Measurements from ENCODE around the gene CD70.
"Not testable (repeated sequence)": the region's sequence is repeated elsewhere in the genome, so short reads cannot be mapped to it uniquely, and the experiment has no call there.

CD70 gene, protein sequence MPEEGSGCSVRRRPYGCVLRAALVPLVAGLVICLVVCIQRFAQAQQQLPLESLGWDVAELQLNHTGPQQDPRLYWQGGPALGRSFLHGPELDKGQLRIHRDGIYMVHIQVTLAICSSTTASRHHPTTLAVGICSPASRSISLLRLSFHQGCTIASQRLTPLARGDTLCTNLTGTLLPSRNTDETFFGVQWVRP

GRCh38 chr19:6590827-6591319 lies at the start of gene CD70:
Gene CD70, minus strand, starts transcription at chr19:6591150. Its CDS starts 148 bp downstream, at chr19:6591002.
- Histone ChIP-seq H3K4me1 (peaks cover 14% of the 10 kb centered on the region), H3K36me3 (replicated peaks) (peaks cover 6% of the 10 kb centered on the region; the same call in 1 of the 2 replicates), H3K4me3 (peak within 1 kb of the TSS; percentile 59), H3K27me3 (ENCODE audit: low read depth) (no peaks in the 10 kb centered on the region), H3K9me3 (no peaks in the 10 kb centered on the region)
- peak; percentile 74 to 86 for DNase-seq (ENCODE audit: low spot score in 2 of 2)
- in situ Hi-C loops (cut with MboI; ENCODE audit: low sequenced_read_pairs), result no loop called here

GRCh38 chr19:6640333-6640732 lies 49.4 kb upstream of the CD70 start:
- H3K4me3 ChIP-seq; H3K9me3 ChIP-seq; H3K36me3 ChIP-seq (replicated peaks); DNase-seq (ENCODE audit: low spot score in 2 of 2); in situ Hi-C loops (cut with MboI; ENCODE audit: low sequenced_read_pairs); H3K27me3 ChIP-seq (ENCODE audit: low read depth); H3K4me1 ChIP-seq: not testable (repeated sequence)

GRCh38 chr19:6639439-6639838 lies 48.5 kb upstream of the CD70 start:
- H3K9me3 ChIP-seq, result no peaks in the 10 kb centered on the region
- no peak overlapping the region for H3K4me3 ChIP-seq
- H3K4me1 ChIP-seq, result 0 out of 2 replicates have a peak, but pooled peaks cover 2% of the 10 kb centered on the region
- no peaks in the 10 kb centered on the region for H3K36me3 ChIP-seq (replicated peaks)
- no peak for DNase-seq (ENCODE audit: low spot score in 2 of 2)
- no peaks in the 10 kb centered on the region for H3K27me3 ChIP-seq (ENCODE audit: low read depth)
- in situ Hi-C loops (cut with MboI; ENCODE audit: low sequenced_read_pairs), result no loop called here

GRCh38 chr19:6633456-6633813 lies 42.5 kb upstream of the CD70 start:
- not testable (repeated sequence) for H3K9me3 ChIP-seq; DNase-seq (ENCODE audit: low spot score in 2 of 2); H3K36me3 ChIP-seq (replicated peaks); H3K27me3 ChIP-seq (ENCODE audit: low read depth); H3K4me3 ChIP-seq; H3K4me1 ChIP-seq
- in situ Hi-C loops (cut with MboI; ENCODE audit: low sequenced_read_pairs), result loop anchor here (5.0 kb wide), 1 partner anchor 116 kb away; no protein-coding TSS in a partner anchor

GRCh38 chr19:6632747-6633455 lies 42.0 kb upstream of the CD70 start:
- H3K36me3 ChIP-seq (replicated peaks); H3K4me3 ChIP-seq; H3K9me3 ChIP-seq; H3K4me1 ChIP-seq; H3K27me3 ChIP-seq (ENCODE audit: low read depth): not testable (repeated sequence)
- peak; percentile 32 to 86 for DNase-seq (ENCODE audit: low spot score in 2 of 2)
- in situ Hi-C loops (cut with MboI; ENCODE audit: low sequenced_read_pairs), result loop anchor here (5.0 kb wide), 1 partner anchor 116 kb away; no protein-coding TSS in a partner anchor

DNA sequence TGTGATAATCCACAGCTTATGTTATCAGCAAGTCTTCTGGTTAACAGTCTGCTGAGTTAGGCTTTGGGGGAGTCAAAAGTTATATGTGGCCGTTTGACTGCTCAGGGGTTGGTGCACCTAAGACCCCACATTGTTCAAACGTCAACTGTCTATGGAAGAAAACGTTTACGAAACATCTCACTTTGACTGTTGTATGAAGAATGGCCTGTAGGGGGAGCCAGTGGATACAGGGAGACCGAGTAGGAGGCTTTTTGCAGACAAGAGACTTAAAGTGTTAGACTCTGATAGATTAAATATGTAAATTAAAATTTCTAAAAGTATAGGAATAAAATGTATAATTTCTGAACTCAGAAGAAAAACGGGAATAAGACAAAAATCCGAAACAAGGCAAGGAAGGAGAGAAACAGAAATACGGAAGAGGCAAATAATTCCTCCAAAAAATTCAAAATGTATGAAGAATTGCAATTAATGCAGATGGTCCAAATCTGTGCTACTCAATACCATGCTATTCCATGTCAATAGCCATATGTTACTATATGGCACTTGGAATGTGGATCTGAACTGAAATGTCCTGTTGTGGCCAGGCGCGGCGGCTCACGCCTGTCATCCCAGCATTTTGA lies 41.2 kb upstream of the CD70 start:
- peak; percentile 60 to 91 for DNase-seq (ENCODE audit: low spot score in 2 of 2)
- Histone ChIP-seq H3K4me1 (no peaks in the 10 kb centered on the region), H3K4me3 (no peak overlapping the region), H3K9me3 (no peaks in the 10 kb centered on the region), H3K27me3 (ENCODE audit: low read depth) (no peaks in the 10 kb centered on the region), H3K36me3 (replicated peaks) (no peaks in the 10 kb centered on the region)
- in situ Hi-C loops (cut with MboI; ENCODE audit: low sequenced_read_pairs), result loop anchor here (5.0 kb wide), 1 partner anchor 115 kb away; no protein-coding TSS in a partner anchor

DNA sequence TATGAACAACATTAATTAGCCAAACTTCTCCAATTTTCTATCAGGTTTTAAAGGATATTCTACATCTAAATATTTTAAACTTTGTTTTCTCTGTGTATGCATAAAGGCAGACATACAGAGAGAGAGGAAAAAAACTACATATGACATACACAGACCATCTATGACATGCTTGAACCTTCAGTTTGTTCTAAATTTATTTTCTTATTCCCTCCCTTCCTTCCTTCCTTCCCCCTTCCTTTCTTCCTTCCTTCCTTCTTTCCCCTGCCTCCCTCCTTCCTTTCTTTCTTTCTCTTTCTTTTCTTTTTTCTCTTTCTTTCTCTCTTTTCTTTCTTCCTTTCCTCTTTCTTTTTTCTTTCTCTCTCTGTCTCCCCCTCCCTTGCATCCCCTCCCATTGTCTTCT lies 35.8 kb upstream of the CD70 start:
- Histone ChIP-seq H3K36me3 (replicated peaks) (no peaks in the 10 kb centered on the region), H3K4me1 (no peaks in the 10 kb centered on the region), H3K4me3 (no peak overlapping the region), H3K9me3 (peaks cover 3% of the 10 kb centered on the region; the same call in 1 of the 2 replicates), H3K27me3 (ENCODE audit: low read depth) (no peaks in the 10 kb centered on the region; the same call in 1 of the 2 replicates)
- in situ Hi-C loops (cut with MboI; ENCODE audit: low sequenced_read_pairs), result no loop called here
- DNase-seq (ENCODE audit: low spot score in 2 of 2), result no peak

DNA sequence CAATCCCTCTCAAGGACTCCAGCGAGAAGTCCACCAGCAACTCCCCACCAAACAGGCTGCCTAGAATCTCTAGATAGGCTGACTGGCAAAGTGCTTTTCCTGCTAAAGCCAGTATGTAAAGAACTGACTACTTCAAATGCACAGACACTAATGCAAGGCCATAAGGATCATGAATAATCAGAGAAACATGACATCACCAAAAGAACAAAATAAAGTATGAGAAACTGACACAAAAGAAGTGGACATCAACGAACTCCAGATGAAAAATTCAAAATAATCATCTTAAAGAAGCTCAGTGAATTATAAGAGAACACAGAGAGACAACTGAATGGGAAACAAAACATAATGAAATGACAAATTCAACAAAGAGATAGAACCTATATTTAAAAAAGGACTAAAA lies 26.4 kb upstream of the CD70 start:
- no peak overlapping the region for H3K4me3 ChIP-seq
- H3K36me3 ChIP-seq (replicated peaks), result no peaks in the 10 kb centered on the region
- in situ Hi-C loops (cut with MboI; ENCODE audit: low sequenced_read_pairs), result no loop called here
- H3K9me3 ChIP-seq, result no peaks in the 10 kb centered on the region
- peaks cover 2% of the 10 kb centered on the region; the same call in 1 of the 2 replicates for H3K27me3 ChIP-seq (ENCODE audit: low read depth)
- no peak for DNase-seq (ENCODE audit: low spot score in 2 of 2)
- H3K4me1 ChIP-seq, result no peaks in the 10 kb centered on the region

GRCh38 chr19:6616011-6616410 lies 25.1 kb upstream of the CD70 start:
- Histone ChIP-seq H3K4me1 (no peaks in the 10 kb centered on the region), H3K4me3 (no peak overlapping the region), H3K9me3 (no peaks in the 10 kb centered on the region), H3K36me3 (replicated peaks) (no peaks in the 10 kb centered on the region), H3K27me3 (ENCODE audit: low read depth) (peaks cover 6% of the 10 kb centered on the region; the same call in 1 of the 2 replicates)
- in situ Hi-C loops (cut with MboI; ENCODE audit: low sequenced_read_pairs), result no loop called here
- DNase-seq (ENCODE audit: low spot score in 2 of 2), result no peak

- no peaks in the 10 kb centered on the region for H3K36me3 ChIP-seq (replicated peaks)
- in situ Hi-C loops (cut with MboI; ENCODE audit: low sequenced_read_pairs), result no loop called here
- H3K4me1 ChIP-seq, result peaks cover 4% of the 10 kb centered on the region
- peaks cover 6% of the 10 kb centered on the region; the same call in 1 of the 2 replicates for H3K27me3 ChIP-seq (ENCODE audit: low read depth)
- H3K4me3 ChIP-seq, result no peak overlapping the region
- no peak for DNase-seq (ENCODE audit: low spot score in 2 of 2)
- H3K9me3 ChIP-seq, result no peaks in the 10 kb centered on the region
Observed at GRCh38 chr19:6613711-6614110, 22.8 kb upstream of the CD70 start.

DNA sequence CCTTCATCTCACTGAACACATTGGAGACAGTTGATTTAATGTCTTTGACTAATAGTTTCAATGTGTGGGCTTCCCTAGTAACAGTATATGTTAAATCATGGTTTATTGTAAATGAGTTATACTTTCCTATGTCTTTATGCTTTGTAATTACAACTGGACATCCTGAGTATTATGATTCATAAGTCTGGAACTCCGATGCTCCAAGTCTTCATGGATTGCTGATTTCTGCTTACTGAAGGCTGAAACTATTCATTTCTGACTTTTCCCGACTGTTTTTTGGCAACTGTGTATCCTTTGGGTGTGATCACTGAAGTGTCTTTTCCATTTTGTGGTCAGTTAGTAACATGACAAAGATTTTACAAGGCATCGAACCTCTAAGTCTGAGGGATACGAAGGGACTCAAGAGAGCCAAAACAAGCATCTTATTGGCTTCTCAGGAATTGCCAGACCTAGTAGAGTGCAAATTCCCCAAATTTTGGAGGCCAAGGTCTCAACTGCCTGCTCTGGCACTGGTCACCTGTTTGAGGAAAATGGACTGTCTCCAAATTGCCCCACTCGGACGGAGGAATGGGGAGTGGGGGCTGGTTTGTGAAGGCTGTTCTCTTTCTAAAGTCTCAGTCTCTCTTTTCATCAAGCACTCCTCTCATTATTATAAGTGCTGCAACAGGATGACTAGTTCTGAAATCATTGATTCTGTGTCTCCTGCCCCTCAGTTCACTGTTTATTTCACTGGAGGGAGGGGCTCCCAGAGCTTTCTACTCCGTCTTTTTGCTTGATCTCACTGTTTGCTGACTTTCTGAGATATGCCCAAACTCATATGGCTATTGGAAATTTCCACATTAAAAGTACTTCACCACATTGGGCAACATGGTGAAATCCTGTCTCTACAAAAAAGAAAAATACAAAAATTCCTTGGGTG lies 20.2 kb upstream of the CD70 start:
- no peak overlapping the region for H3K4me3 ChIP-seq
- H3K27me3 ChIP-seq (ENCODE audit: low read depth), result peaks cover 4% of the 10 kb centered on the region; the same call in 1 of the 2 replicates
- no peaks in the 10 kb centered on the region for H3K9me3 ChIP-seq
- H3K36me3 ChIP-seq (replicated peaks), result no peaks in the 10 kb centered on the region
- in situ Hi-C loops (cut with MboI; ENCODE audit: low sequenced_read_pairs), result no loop called here
- H3K4me1 ChIP-seq, result peaks cover 8% of the 10 kb centered on the region
- no peak for DNase-seq (ENCODE audit: low spot score in 2 of 2)

GRCh38 chr19:6608940-6609339 lies 18.0 kb upstream of the CD70 start:
- Histone ChIP-seq H3K4me3 (no peak overlapping the region), H3K27me3 (ENCODE audit: low read depth) (peaks cover 4% of the 10 kb centered on the region; the same call in 1 of the 2 replicates), H3K4me1 (peaks cover 8% of the 10 kb centered on the region), H3K36me3 (replicated peaks) (no peaks in the 10 kb centered on the region), H3K9me3 (no peaks in the 10 kb centered on the region; the same call in 1 of the 2 replicates)
- in situ Hi-C loops (cut with MboI; ENCODE audit: low sequenced_read_pairs), result no loop called here
- DNase-seq (ENCODE audit: low spot score in 2 of 2), result no peak

GRCh38 chr19:6608146-6608545 lies 17.2 kb upstream of the CD70 start:
- H3K9me3 ChIP-seq; H3K27me3 ChIP-seq (ENCODE audit: low read depth); in situ Hi-C loops (cut with MboI; ENCODE audit: low sequenced_read_pairs); H3K4me3 ChIP-seq; H3K36me3 ChIP-seq (replicated peaks); DNase-seq (ENCODE audit: low spot score in 2 of 2): not testable (repeated sequence)
- H3K4me1 ChIP-seq, result peaks cover 12% of the 10 kb centered on the region

All from HAP-1 (cell line).